ENCODE measurements around the gene KIR3DL2.
"Not testable (repeated sequence)": the region's sequence is repeated elsewhere in the genome, so short reads cannot be mapped to it uniquely, and the experiment has no call there.

The KIR3DL2 gene

DNA sequence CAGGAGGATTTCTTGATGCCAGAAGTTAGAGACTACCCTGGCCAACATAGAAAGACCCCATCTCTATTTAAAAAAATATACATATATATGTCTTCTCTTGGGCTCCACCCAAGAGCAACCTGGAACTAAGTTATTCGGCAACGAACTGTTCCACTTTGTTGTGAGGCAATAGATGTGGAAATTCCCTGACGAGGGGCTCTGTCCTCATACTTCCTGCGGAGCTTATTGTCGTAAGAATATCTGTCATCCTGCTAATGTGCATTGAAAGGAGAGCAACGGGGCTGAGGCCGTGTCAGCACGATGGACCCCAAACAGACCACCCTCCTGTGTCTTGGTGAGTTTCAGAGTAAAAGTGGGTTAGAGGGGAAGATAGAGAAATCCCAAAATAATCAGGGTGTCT is 23.7 kb downstream of the KIR3DL2 start, which contains the start of gene FCAR:
TSS of gene FCAR (plus strand) at position 246 of the 400 bp plus-strand sequence. CDS start at position 301, 55 bp downstream.
- DNase-seq, result no peak

DNA sequence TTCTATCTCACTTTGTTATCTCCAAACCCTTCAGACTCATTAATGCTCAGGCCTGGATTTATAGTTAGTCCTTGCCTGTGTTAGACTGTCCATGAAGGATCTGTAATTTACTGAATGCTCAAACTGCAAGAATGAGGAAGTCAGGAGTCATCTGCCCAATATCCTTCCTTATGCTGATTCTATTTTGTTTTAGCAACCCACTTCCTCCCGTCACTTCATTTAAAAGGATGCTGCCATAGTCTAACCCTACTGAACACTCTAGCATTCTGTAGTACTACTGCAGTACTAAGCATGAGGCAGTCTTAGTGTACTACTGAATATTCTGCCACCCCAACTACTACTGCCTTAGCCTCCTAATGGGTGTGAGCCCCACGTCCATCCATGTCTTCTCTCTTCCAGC is 25.3 kb downstream of the KIR3DL2 start:
- no peak for DNase-seq

GRCh38 chr19:54877471-54877870 is 27.2 kb downstream of the KIR3DL2 start:
- no peak for DNase-seq

DNA sequence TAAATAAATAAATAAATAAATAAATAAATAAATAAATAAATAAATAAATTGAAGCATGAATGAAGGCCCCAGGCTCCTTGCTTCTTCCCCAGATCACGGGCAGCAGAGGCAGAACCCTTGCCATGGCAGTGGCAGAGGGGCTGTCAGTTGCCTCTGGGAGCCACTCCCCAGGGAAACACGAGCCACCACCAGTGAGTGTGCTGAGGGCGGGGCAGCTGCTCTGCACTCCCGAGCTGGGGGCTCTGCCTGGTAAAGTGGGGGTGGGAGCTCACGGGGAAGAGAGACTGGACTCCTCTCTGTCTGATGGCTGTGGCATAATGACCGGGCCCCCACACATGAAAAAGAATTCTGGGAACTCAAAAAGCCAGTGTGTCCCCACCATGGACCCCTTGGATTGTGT is 31.6 kb downstream of the KIR3DL2 start:
- DNase-seq, result no peak

GRCh38 chr19:54882758-54883157 is 32.5 kb downstream of the KIR3DL2 start:
- DNase-seq, result no peak

DNA sequence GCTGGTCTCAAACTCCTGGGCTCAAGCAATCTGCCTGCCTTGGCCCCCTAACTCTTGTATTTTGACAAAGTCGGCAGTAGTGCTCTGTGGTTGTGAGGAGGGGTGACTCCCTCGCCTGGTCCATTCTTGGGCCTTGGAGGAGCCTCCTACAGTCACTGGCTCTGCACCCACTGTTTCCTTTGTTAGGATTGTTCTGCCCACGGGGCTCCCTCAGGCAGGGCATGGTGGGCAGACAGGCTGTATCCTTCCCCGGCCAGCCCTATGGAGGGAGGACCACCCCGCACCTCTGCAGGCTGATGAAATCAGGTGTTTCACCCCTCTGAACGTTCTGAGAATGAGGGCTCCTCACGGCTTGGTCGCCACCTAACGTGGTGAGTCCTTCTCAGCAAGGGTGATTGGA is 33.0 kb downstream of the KIR3DL2 start:
- DNase-seq, result no peak

DNA sequence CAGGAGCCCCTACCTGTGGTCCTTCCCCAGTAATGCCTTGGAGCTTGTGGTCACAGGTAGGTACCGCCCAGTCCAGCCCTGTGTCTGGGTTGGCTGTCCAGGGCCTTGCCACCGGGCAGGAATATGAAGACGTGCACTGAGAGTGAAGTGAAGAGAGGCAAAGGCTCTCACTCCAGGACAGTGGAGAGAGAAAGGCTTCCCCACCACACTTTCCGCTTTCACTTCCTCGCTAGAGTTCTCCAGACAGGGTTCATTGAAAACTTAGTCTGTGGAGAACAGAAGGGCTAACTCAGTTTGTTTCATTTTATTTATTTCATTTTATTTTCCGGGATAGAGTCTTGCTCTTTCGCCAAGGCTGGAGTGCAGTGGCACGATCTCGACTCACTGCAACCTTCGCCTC is 38.0 kb downstream of the KIR3DL2 start:
- no peak for DNase-seq

GRCh38 chr19:54889566-54889965 is 39.3 kb downstream of the KIR3DL2 start:
- no peak for DNase-seq

DNA sequence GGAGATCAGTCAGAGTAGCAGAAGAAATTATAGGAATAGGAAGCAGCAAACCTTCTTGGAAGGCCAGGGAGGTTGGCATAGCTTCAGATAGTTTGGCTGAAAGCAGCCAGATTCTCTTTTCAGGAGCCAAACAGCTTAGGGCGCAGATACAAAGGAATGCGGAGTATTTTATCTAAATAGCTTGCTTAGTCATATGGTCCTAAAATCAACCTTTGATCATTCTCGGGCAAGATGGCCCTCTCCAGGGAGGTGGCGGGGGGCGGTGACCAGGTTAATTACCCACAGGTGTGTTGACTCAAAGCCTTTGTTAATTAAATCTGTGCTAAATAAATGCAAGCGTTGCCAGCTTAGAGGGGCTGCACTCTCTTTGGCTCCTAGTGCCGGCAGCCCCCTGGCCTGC is 43.2 kb downstream of the KIR3DL2 start:
- no peak for DNase-seq

GRCh38 chr19:54894106-54894505 is 43.9 kb downstream of the KIR3DL2 start:
- DNase-seq, result not testable (repeated sequence)

DNA sequence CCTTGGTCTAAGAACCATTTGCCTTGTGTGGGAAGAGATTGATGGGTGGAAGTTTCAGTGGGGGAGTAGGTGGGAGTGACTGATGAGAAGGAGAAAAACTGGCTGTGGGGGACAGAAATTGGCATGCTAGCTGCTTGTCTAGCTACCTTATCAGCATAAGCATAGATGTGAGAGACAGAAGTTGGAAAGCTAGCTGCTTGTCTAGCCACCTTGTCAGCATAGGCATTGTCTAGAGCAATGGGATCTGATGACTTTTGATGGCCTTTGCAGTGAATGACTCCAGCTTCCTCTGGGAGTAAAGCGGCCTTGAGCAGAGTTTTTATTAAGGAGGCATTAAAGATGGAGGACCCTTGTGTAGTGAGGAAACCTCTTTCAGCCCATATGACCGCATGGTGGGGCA is 45.8 kb downstream of the KIR3DL2 start:
- no peak for DNase-seq

- not testable (repeated sequence) for DNase-seq
Observed at GRCh38 chr19:54898685-54899084, 48.4 kb downstream of the KIR3DL2 start.

DNA sequence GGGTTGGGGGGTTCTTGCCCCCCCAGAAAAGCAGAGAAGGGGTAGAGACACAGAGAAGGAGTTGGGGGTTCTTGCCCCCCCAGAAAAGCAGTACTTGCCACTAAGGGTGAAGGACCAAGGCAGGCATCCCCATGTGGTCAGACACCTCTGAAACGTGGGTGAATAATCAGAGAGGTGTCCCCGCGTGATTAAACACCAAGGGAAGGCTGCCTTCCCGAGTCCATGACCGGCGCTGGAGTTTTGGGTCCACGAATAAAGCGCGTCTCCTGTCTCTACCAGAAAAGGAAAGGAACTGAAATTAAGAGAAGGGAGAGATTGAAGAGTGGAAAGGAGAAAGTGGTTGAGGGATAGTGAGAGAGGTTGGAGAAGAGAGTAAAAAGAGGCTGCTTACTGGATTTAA is 49.4 kb downstream of the KIR3DL2 start:
- not testable (repeated sequence) for DNase-seq

- DNase-seq, result not testable (repeated sequence)
Observed at GRCh38 chr19:54901153-54901552, 50.9 kb downstream of the KIR3DL2 start.

GRCh38 chr19:54902061-54902460 is 51.8 kb downstream of the KIR3DL2 start:
- no peak for DNase-seq

DNA sequence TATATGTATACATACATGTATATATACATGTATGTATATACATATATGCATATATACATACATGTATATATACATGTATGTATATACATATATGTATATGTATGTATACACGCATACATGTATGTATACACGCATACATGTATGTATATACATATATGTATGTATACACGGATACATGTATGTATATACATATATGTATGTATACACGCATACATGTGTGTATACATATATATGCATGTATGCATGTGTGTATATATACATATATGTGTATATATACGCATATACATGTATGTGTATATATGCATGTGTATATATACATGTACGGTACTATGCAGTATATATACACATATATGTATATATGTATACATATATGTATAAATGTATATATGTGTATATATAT is 53.1 kb downstream of the KIR3DL2 start:
- DNase-seq, result no peak

- not testable (repeated sequence) for DNase-seq
Observed at GRCh38 chr19:54904261-54904660, 54.0 kb downstream of the KIR3DL2 start.

DNA sequence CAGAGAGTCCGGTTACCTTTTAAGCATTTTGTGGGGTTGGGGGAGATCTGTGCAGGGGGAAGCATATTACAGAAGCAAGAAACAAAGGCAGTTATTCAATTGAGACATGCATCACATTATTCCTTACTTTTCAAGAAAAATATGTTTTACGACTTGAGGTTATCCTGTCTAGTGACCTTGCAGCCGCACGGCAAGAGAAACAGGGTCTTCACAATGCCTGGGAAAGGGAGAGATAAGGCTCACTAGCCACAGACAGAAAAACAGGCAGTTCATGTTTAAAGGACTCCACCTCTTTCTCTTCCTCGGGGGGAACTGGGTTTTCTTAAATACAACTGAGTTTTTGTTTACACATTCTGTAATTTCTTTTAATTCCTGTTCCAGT is 55.2 kb downstream of the KIR3DL2 start:
- DNase-seq, result no peak

DNA sequence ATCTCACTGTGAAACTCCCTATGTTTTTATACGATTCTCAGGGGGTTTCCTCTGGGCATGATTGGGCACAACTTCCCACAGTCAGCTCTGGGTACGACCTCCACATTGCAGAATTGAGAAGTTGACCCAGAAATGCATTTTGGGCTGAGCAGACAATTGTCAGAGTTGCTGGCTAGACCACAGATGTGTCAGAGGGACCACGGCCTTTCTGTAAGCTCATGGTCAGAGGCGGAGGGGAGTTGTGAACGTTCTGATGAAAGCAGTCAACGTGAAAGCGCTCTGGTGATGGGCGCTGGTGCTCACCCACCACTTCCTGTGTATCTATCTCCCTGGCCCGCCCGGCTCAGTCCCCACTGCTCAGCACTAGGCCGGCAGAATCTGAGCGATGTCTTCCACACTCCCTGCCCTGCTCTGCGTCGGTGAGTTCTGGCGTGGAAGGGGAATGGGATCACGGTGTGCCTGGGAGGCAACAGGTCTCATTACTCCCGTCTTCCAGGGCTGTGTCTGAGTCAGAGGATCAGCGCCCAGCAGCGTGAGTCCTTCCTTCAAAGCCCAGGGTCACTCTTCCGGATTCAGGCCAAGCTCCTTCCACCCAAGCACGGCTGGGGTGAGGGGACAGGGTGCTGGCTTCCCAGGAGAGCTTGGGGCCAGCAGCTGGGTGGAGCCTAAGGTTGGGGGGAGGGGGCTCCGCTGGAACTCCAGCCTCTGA is 55.7 kb downstream of the KIR3DL2 start, which contains the start of gene NCR1:
TSS of gene NCR1 (plus strand) at position 346 of the 709 bp plus-strand sequence. CDS start at position 386, 40 bp downstream.
- DNase-seq, result no peak

- DNase-seq, result no peak
Observed at GRCh38 chr19:54906819-54907218, 56.6 kb downstream of the KIR3DL2 start.

- not testable (repeated sequence) for DNase-seq
Observed at GRCh38 chr19:54907899-54908298, 57.7 kb downstream of the KIR3DL2 start.
